ENCODE results near the gene PAM16.

DNA sequence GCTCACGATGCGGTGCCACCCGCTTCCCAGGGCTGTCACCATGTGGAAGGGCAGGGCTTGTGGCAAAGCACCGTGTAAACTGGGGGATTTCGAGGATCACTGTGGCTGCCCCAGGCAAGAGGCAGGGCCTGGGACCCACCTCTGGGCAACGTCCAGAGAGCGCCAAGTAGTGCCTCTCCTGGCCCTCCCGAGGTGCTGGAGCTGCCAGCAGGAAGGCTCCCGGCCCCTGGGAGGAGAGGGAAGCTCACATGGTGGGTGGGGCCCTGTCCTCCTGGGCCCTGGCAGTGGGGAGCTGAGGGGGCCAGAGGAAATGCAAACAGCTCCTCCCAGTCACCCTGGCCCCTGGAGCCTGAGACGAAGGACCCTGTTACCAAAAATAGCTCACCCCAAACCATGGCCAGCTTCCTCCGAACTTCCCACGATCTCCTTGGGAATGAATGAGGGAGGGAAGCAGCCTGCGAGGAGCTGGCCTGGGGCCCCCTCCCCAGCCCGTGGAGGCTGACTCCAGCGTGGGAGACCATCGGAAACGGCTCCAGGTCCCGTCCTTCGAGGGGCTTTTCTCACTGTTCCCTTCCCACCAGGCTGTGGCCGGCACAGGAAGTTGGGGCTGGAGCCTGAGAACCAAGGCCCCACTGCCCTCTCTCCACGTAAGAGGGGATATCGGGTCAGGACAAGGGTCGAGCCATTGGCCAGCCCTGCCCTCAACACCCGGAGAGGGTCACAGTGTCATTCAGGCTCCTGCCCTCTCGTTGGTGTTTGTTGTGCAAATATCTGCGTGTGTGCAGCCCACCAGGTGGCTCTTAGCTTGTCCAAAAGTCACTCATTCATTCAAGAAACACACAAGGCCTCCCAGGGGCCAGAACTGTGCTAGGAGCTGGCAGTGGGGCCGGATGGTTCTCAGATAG is 38.2 kb upstream of the PAM16 start:
- TF ChIP-seq POLR2A (IDR thresholded peaks at IDR 0.05) = no peak
- TF ChIP-seq, protein P1, sequence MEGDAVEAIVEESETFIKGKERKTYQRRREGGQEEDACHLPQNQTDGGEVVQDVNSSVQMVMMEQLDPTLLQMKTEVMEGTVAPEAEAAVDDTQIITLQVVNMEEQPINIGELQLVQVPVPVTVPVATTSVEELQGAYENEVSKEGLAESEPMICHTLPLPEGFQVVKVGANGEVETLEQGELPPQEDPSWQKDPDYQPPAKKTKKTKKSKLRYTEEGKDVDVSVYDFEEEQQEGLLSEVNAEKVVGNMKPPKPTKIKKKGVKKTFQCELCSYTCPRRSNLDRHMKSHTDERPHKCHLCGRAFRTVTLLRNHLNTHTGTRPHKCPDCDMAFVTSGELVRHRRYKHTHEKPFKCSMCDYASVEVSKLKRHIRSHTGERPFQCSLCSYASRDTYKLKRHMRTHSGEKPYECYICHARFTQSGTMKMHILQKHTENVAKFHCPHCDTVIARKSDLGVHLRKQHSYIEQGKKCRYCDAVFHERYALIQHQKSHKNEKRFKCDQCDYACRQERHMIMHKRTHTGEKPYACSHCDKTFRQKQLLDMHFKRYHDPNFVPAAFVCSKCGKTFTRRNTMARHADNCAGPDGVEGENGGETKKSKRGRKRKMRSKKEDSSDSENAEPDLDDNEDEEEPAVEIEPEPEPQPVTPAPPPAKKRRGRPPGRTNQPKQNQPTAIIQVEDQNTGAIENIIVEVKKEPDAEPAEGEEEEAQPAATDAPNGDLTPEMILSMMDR (IDR thresholded peaks at IDR 0.05) = no peak
- TF ChIP-seq POLR2AphosphoS5 (IDR thresholded peaks at IDR 0.05) = no peak
